Testis (tissue), 2 donors: ENCODE measurements around the gene ABHD15.

ENCODE experiments used
- CTCF ChIP-seq, 3 experiments: fragments of 450-650 bp in 2 of 3; fragments of 200-600 bp in 1 of 3; sonication (generic) in 1 of 3; IDR thresholded peaks; one replicate each; pipeline ENCODE4 v1.5.1; 2016 to 2019; ENCODE audit warnings: antibody characterized with exemption in 3 of 3, mild to moderate bottlenecking in 2 of 3, moderate library complexity in 1 of 3
- POLR2A ChIP-seq: fragments of 450-650 bp; IDR thresholded peaks from one replicate; pipeline ENCODE4 v1.6.1; 2017; ENCODE audit warnings: antibody characterized with exemption, mild to moderate bottlenecking, moderate library complexity

GRCh38 chr17:29544066-29544465 lies 22.8 kb downstream of the ABHD15 start:
- TF ChIP-seq CTCF (IDR thresholded peaks at IDR 0.05) (no peak), POLR2A (no peak)
